Measurements from ENCODE around the gene PIBF1.

The PIBF1 gene

DNA sequence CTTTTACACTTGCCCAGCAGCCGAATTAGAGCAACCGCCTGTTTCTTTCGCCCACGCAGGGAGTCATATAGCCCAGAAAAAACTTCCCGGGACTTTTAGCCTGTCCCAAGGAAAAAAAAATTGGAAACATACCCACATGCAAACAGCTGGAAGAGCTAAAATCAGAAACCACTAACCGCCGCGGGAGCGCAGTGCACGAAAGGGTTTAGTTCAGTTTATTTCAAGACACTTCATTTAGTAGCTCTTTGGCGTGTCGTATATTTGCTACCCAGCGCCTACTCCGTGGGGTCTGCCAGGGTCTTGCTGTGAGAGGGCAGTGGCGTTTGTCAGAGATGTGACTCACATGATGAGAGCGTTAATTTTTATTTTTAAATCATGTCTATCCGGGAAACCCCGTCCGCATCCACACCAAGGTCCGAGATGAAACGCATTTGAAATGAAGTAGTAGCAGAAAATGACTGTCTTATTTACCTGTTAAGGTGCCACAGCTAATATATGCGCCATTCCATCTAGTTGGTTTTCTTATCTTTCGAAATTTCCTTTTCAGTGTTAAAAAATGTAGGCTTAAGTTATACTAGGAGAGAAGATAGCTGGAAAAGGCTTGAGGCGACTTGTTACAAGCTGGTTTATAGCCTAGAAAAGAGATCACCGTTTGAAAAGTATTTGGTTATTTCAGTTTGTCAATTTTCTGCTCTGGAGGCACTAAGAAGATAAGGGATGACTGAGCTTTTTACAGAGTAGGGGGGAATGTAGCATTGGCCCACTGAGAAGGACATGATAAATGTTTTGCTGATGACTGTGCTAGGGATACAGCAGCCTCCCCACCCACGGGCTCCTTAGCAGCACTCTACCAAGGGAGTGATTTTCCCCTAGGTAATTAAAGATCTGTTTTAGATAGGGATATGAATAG, 278.6 kb downstream of the PIBF1 start:
- DNase-seq (ENCODE audit: low read depth): no peak

- no peak for DNase-seq (ENCODE audit: low read depth)
Observed at GRCh38 chr13:73061473-73061872, 279.5 kb downstream of the PIBF1 start.

DNA sequence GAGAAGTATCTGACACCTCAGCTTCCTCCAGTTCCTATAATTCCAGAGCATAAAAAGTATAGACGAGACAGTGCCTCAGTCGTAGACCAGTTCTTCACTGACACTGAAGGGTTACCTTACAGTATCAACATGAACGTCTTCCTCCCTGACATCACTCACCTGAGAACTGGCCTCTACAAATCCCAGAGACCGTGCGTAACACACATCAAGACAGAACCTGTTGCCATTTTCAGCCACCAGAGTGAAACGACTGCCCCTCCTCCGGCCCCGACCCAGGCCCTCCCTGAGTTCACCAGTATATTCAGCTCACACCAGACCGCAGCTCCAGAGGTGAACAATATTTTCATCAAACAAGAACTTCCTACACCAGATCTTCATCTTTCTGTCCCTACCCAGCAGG, 279.9 kb downstream of the PIBF1 start:
- DNase-seq (ENCODE audit: low read depth): no peak

DNA sequence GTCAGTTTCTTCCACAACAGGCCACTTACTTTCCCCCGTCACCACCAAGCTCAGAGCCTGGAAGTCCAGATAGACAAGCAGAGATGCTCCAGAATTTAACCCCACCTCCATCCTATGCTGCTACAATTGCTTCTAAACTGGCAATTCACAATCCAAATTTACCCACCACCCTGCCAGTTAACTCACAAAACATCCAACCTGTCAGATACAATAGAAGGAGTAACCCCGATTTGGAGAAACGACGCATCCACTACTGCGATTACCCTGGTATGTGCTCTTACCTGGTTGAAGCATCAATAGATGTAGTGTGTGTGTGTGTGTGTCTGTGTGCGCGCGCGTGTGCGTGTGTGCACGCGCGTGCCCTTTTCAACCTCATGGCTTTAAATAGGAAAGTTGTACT, 280.5 kb downstream of the PIBF1 start:
- no peak for DNase-seq (ENCODE audit: low read depth)

GRCh38 chr13:73063166-73063565, 281.2 kb downstream of the PIBF1 start:
- no peak for DNase-seq (ENCODE audit: low read depth)

DNA sequence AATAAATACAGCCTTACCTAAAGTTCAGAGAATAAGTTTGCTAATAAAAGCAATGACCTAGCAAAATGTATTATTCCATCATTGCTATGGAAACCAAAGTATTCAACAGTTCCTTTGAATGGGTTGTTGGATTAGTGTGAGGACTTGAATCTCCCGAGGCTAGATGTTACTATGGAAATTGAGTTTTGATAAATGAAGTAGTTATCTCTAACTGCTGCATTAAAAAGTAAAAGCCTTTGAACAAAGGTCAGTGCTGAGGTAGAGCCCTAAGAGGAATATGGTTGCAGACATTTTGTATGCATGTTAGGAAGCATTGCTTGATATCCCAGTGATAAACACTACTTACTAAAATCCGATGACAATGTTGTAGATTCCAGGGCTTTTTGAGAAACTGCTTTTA, 283.1 kb downstream of the PIBF1 start:
- DNase-seq (ENCODE audit: low read depth): no peak

- DNase-seq (ENCODE audit: low read depth): no peak
Observed at GRCh38 chr13:73065665-73066340, 283.9 kb downstream of the PIBF1 start.
